HL-60 (cell line): ENCODE data around the gene SLC15A5.

ENCODE experiments used
- DNase-seq, 2 experiments: peaks; one replicate each; pipeline ENCODE4 v3.0.0-alpha.2; 2010 to 2020; ENCODE audit warnings: low read depth in 1 of 2, low spot score in 1 of 2
- H3K27ac ChIP-seq: fragments of 250-450 bp; sonication (Bioruptor Pico); replicated peaks from 2 replicates; pipeline ENCODE4 v1.5.1; 2020; ENCODE audit warnings: mild to moderate bottlenecking, moderate library complexity
- H3K27me3 ChIP-seq: fragments of 250-450 bp; sonication (Bioruptor Pico); 2 replicates; pipeline ENCODE4 v1.5.1; 2021; ENCODE audit warnings: mild to moderate bottlenecking, moderate library complexity; ENCODE audit not compliant: insufficient read depth, poor library complexity, severe bottlenecking
- H3K4me3 ChIP-seq: replicated peaks from 2 replicates; pipeline ENCODE4 v1.5.1; 2011; ENCODE audit warnings: mild to moderate bottlenecking, control low read depth, low read length; ENCODE audit not compliant: insufficient read depth
- CTCF ChIP-seq: IDR thresholded peaks from one replicate; pipeline ENCODE4 v1.5.1; 2011; ENCODE audit warnings: low read length, control low read depth, inconsistent platforms; ENCODE audit not compliant: insufficient read depth
- GABPA ChIP-seq: IDR thresholded peaks from 2 replicates; pipeline ENCODE4 v1.6.1; 2012; ENCODE audit warnings: low read depth
- POLR2AphosphoS5 ChIP-seq: IDR thresholded peaks from 2 replicates; pipeline ENCODE4 v1.6.1; 2012; ENCODE audit warnings: low read depth
- REST ChIP-seq: IDR thresholded peaks from 2 replicates; pipeline ENCODE4 v1.6.1; 2012; ENCODE audit warnings: low read depth; ENCODE audit not compliant: insufficient replicate concordance
- SPI1 ChIP-seq: IDR thresholded peaks from 2 replicates; pipeline ENCODE4 v1.6.1; 2012; ENCODE audit warnings: low read depth, mild to moderate bottlenecking, borderline replicate concordance

SLC15A5 gene

GRCh38 chr12:16260206-16260605 lies 17.3 kb downstream of the SLC15A5 start:
- Histone ChIP-seq H3K27ac (no peak overlapping the region), H3K4me3 (no peak overlapping the region), H3K27me3 (no peaks in the 10 kb centered on the region)
- no peak for DNase-seq
- TF ChIP-seq GABPA (no peak), POLR2AphosphoS5 (no peak), SPI1 (no peak), REST (no peak), CTCF (no peak)

- no peak overlapping the region for H3K27ac ChIP-seq
- TF ChIP-seq GABPA = no peak
- no peak for TF ChIP-seq SPI1
- no peak for TF ChIP-seq REST
- TF ChIP-seq POLR2AphosphoS5 = no peak
- no peak for TF ChIP-seq CTCF
- DNase-seq = no peak
- H3K4me3 ChIP-seq = no peak overlapping the region
- H3K27me3 ChIP-seq = no peaks in the 10 kb centered on the region
Measured at GRCh38 chr12:16258963-16259362, 18.5 kb downstream of the SLC15A5 start.

GRCh38 chr12:16246264-16246663 lies 31.2 kb downstream of the SLC15A5 start:
- no peak for DNase-seq
- Histone ChIP-seq H3K27ac (no peak overlapping the region), H3K4me3 (no peak overlapping the region), H3K27me3 (no peaks in the 10 kb centered on the region)
- TF ChIP-seq SPI1 = no peak
- TF ChIP-seq POLR2AphosphoS5 = no peak
- TF ChIP-seq CTCF = no peak

- no peak for DNase-seq
- TF ChIP-seq GABPA = no peak
- TF ChIP-seq POLR2AphosphoS5 = no peak
- TF ChIP-seq REST = no peak
- no peak for TF ChIP-seq CTCF
- TF ChIP-seq SPI1 = no peak
- Histone ChIP-seq H3K27ac (no peak overlapping the region), H3K4me3 (no peak overlapping the region), H3K27me3 (no peaks in the 10 kb centered on the region)
Measured at GRCh38 chr12:16245209-16245608, 32.3 kb downstream of the SLC15A5 start.
